Mesenchymal stem cell (in vitro differentiated cells and primary cell): ENCODE data around the gene RGS7.
"Not testable (repeated sequence)": the region's sequence is repeated elsewhere in the genome, so short reads cannot be mapped to it uniquely, and the experiment has no call there.

Source experiments
- DNase-seq: peaks from one replicate; pipeline ENCODE4 v3.0.0-alpha.2; 2013
- H2AFZ ChIP-seq: one replicate; pipeline ENCODE4 v1.6.1; 2013; ENCODE audit warnings: low read depth, mild to moderate bottlenecking, control low read depth, inconsistent platforms, low read length, moderate library complexity
- H2AK5ac ChIP-seq: 2 replicates; pipeline ENCODE4 v1.6.1; 2013; ENCODE audit warnings: low read length, moderate library complexity, mild to moderate bottlenecking, inconsistent platforms; ENCODE audit not compliant: severe bottlenecking
- H2BK120ac ChIP-seq: one replicate; pipeline ENCODE4 v1.6.1; 2013; ENCODE audit warnings: low read depth, mild to moderate bottlenecking, inconsistent platforms, low read length, moderate library complexity
- H2BK12ac ChIP-seq, 2 experiments: one replicate each; pipeline ENCODE4 v1.6.1; 2013; ENCODE audit warnings: inconsistent platforms in 2 of 2, low read length in 2 of 2, mild to moderate bottlenecking in 2 of 2, moderate library complexity in 2 of 2, control low read depth in 1 of 2
- H2BK15ac ChIP-seq: one replicate; pipeline ENCODE4 v1.6.1; 2013; ENCODE audit warnings: mild to moderate bottlenecking, low read depth, inconsistent platforms; ENCODE audit not compliant: poor library complexity, severe bottlenecking
- H2BK5ac ChIP-seq: 2 replicates; pipeline ENCODE4 v1.6.1; 2013; ENCODE audit warnings: low read depth, mild to moderate bottlenecking, low read length, control low read depth, inconsistent platforms; ENCODE audit not compliant: poor library complexity, severe bottlenecking
- H3K14ac ChIP-seq, 2 experiments: one replicate each; pipeline ENCODE4 v1.6.1; 2013; ENCODE audit warnings: inconsistent platforms in 2 of 2, low read length in 2 of 2, control low read depth in 1 of 2, mild to moderate bottlenecking in 1 of 2, moderate library complexity in 1 of 2
- H3K18ac ChIP-seq, 2 experiments: one replicate each; pipeline ENCODE4 v1.6.1; 2013; ENCODE audit warnings: inconsistent platforms in 2 of 2, low read length in 2 of 2, control low read depth in 1 of 2, low read depth in 1 of 2, mild to moderate bottlenecking in 1 of 2
- H3K23ac ChIP-seq, 2 experiments: one replicate each; pipeline ENCODE4 v1.6.1; 2013; ENCODE audit warnings: inconsistent platforms in 2 of 2, low read length in 2 of 2, mild to moderate bottlenecking in 2 of 2, moderate library complexity in 2 of 2, control low read depth in 1 of 2
- H3K27ac ChIP-seq: 2 replicates; pipeline ENCODE4 v1.5.1; 2013; ENCODE audit warnings: mild to moderate bottlenecking, moderate library complexity, low read length, control low read depth, inconsistent platforms; ENCODE audit not compliant: poor library complexity, severe bottlenecking
- H3K27me3 ChIP-seq, 2 experiments: 2 replicates each; pipeline versions ENCODE4 v1.6.1 to v1.7.0; 2013; ENCODE audit warnings: low read length in 2 of 2, mild to moderate bottlenecking in 2 of 2, moderate library complexity in 2 of 2, control low read depth in 1 of 2, inconsistent platforms in 1 of 2; ENCODE audit not compliant: control insufficient read depth in 1 of 2, insufficient read depth in 1 of 2
- H3K36me3 ChIP-seq, 2 experiments: 2 replicates each; pipeline versions ENCODE4 v1.6.1 to v1.7.0; 2013; ENCODE audit warnings: low read length in 2 of 2, control low read depth in 1 of 2, inconsistent platforms in 1 of 2, low read depth in 1 of 2, mild to moderate bottlenecking in 1 of 2; ENCODE audit not compliant: insufficient read depth in 2 of 2, control insufficient read depth in 1 of 2
- H3K4ac ChIP-seq, 2 experiments: one replicate each; pipeline ENCODE4 v1.6.1; 2013; ENCODE audit warnings: inconsistent platforms in 2 of 2, low read length in 2 of 2, mild to moderate bottlenecking in 2 of 2, moderate library complexity in 2 of 2, control low read depth in 1 of 2, low read depth in 1 of 2
- H3K4me1 ChIP-seq: 2 replicates; pipeline ENCODE4 v1.6.1; 2013; ENCODE audit warnings: low read depth, low read length, control low read depth; ENCODE audit not compliant: control insufficient read depth, insufficient read depth
- H3K4me2 ChIP-seq: 2 replicates; pipeline ENCODE4 v1.6.1; 2013; ENCODE audit warnings: low read length, mild to moderate bottlenecking, inconsistent platforms; ENCODE audit not compliant: poor library complexity, severe bottlenecking
- H3K4me3 ChIP-seq, 2 experiments: 2 replicates each; pipeline versions ENCODE4 v1.5.1 to v1.7.0; 2013; ENCODE audit warnings: low read length in 2 of 2, mild to moderate bottlenecking in 2 of 2, control low read depth in 1 of 2, low read depth in 1 of 2; ENCODE audit not compliant: insufficient read depth in 1 of 2
- H3K79me1 ChIP-seq: replicated peaks from 2 replicates; pipeline ENCODE4 v1.6.1; 2013; ENCODE audit warnings: mild to moderate bottlenecking, control low read depth, low read length, inconsistent platforms; ENCODE audit not compliant: poor library complexity, severe bottlenecking
- H3K9ac ChIP-seq: 2 replicates; pipeline ENCODE4 v1.7.0; 2013; ENCODE audit warnings: mild to moderate bottlenecking, low read length, moderate library complexity
- H3K9me3 ChIP-seq: 2 replicates; pipeline ENCODE4 v1.7.0; 2013; ENCODE audit warnings: mild to moderate bottlenecking, low read length; ENCODE audit not compliant: control insufficient read depth
- H4K8ac ChIP-seq: one replicate; pipeline ENCODE4 v1.6.1; 2013; ENCODE audit warnings: inconsistent platforms, mild to moderate bottlenecking, low read length, moderate library complexity
- H4K91ac ChIP-seq: one replicate; pipeline ENCODE4 v1.6.1; 2013; ENCODE audit warnings: mild to moderate bottlenecking, low read length, inconsistent platforms
- WGBS: methylation state at CpG from one replicate; pipeline ENCODE4 v1.1.7; 2013; ENCODE audit warnings: mixed read lengths; 5-methylcytosine and 5-hydroxymethylcytosine counted together

The RGS7 gene

DNA sequence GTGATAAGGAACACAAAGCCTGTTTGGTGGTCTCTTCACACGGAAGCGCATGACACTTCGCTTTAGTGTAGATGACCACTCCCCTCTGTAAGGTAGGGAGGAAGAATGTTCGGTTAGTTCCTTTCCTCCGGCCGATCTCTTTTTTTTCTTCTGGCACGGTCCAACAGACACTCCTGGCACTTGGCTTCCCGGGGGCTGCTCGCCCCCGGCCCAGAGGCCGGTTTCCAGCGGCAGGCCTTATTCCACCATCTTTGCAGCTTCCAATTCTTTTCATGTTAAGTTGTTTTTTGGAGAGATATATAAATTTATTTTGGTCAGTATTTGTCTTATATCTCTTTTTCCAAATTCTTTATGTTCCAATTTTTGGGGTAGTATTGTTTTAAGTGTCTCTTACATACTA, 593.2 kb downstream of the RGS7 start:
- Histone ChIP-seq H3K14ac (no peak overlapping the region), H3K4me2 (no peak overlapping the region), H3K36me3 (no peaks in the 10 kb centered on the region), H3K27ac (no peak overlapping the region), H4K8ac (no peak overlapping the region), H3K4me1 (peaks cover 4% of the 10 kb centered on the region), H4K91ac (no peak overlapping the region), H3K4me3 (no peak overlapping the region), H3K23ac (no peak overlapping the region), H2BK15ac (no peak overlapping the region), H3K4ac (no peak overlapping the region), H2BK12ac (no peak overlapping the region), H3K18ac (no peak overlapping the region), H2AK5ac (peak overlapping the region; percentile 92), H3K27me3 (no peaks in the 10 kb centered on the region), H2AFZ (no peak overlapping the region), H3K79me1 (no peaks in the 10 kb centered on the region), H3K9ac (no peak overlapping the region), H2BK120ac (no peak overlapping the region), H3K9me3 (no peaks in the 10 kb centered on the region), H2BK5ac (peak overlapping the region; percentile 31)
- 92% methylated on average over 9 of the region's 12 CpGs for WGBS
- DNase-seq: no peak

DNA sequence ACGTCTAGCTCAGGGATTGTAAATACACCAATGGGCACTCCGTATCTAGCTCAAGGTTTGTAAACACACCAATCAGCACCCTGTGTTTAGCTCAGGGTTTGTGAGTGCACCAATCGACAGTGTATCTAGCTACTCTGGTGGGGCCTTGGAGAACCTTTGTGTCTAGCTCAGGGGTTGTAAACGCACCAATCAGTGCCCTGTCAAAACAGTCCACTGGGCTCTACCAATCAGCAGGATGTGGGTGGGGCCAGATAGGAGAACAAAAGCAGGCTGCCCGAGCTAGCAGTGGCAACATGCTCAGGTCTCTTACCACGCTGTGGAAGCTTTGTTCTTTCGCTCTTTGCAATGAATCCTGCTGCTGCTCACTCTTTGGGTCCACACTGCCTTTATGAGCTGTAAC, 593.9 kb downstream of the RGS7 start:
- H2BK15ac ChIP-seq, H3K36me3 ChIP-seq, H3K27ac ChIP-seq, H3K9me3 ChIP-seq, H4K8ac ChIP-seq, H4K91ac ChIP-seq, H2BK12ac ChIP-seq, H3K14ac ChIP-seq, H3K4me2 ChIP-seq, H2AK5ac ChIP-seq, H3K27me3 ChIP-seq, H3K79me1 ChIP-seq, H3K4me1 ChIP-seq, H2AFZ ChIP-seq, H3K4ac ChIP-seq, H3K23ac ChIP-seq, H3K4me3 ChIP-seq, H3K9ac ChIP-seq, DNase-seq, H2BK5ac ChIP-seq, H2BK120ac ChIP-seq, H3K18ac ChIP-seq: not testable (repeated sequence)
- WGBS: over 99% methylated on average over 6 of the region's 7 CpGs

DNA sequence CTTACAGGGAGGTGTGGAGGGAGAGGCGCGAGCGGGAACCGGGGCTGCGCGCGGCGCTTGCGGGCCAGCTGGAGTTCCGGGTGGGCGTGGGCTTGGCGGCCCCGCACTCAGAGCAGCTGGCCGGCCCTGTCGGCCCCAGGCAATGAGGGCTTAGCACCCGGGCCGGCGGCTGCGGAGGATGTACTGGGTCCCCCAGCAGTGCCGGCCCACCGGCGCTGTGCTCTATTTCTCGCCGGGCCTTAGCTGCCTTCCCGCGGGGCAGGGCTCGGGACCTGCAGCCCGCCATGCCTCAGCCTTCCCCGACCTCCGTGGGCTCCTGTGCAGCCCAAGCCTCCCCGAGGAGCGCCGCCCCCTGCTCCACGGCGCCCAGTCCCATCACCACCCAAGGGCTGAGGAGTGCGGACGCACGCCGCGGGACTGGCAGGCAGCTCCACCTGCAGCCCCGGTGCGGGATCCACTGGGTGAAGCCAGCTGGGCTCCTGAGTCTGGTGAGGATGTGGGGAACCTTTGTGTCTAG, 594.5 kb downstream of the RGS7 start:
- 97% methylated on average over 31 of the region's 42 CpGs for WGBS
- not testable (repeated sequence) for H3K4ac ChIP-seq, H3K9me3 ChIP-seq

DNA sequence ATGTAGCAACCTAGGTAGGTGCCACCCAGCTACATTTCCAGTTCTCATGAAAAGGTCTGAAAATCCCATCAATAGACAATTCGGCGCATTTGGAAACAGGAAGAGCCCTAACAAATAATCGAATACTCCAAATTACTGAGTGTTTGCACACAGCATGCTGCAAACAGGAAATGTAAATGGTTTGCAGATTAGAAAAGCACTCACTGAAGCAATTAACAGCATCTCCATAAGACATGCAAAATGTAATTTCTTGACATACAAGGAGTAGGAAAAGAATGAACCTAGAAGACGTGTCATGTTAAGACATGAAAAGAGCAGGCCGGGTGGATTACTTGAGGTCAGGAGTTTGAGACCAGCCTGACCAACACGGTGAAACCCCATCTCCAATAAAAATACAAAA, 598.2 kb downstream of the RGS7 start:
- not testable (repeated sequence) for H2AK5ac ChIP-seq, DNase-seq, H3K9me3 ChIP-seq, H2BK120ac ChIP-seq, H2AFZ ChIP-seq, H3K27ac ChIP-seq, H3K23ac ChIP-seq, H2BK15ac ChIP-seq, H3K4me1 ChIP-seq, H3K9ac ChIP-seq, H4K91ac ChIP-seq, H3K4me2 ChIP-seq, H4K8ac ChIP-seq, H3K79me1 ChIP-seq, H3K27me3 ChIP-seq, H2BK12ac ChIP-seq, H2BK5ac ChIP-seq, H3K36me3 ChIP-seq, H3K4ac ChIP-seq, H3K14ac ChIP-seq, H3K18ac ChIP-seq, H3K4me3 ChIP-seq
- 73% methylated on average over 6 of the region's 6 CpGs for WGBS

More for the DNA sequence above, 594.5 kb downstream of the RGS7 start:
- not testable (repeated sequence) for H3K4me1 ChIP-seq, H3K18ac ChIP-seq, H3K27ac ChIP-seq, DNase-seq, H3K36me3 ChIP-seq, H4K91ac ChIP-seq, H2AFZ ChIP-seq, H3K79me1 ChIP-seq, H4K8ac ChIP-seq, H2BK12ac ChIP-seq, H2BK120ac ChIP-seq, H2BK5ac ChIP-seq, H3K14ac ChIP-seq, H2BK15ac ChIP-seq, H3K23ac ChIP-seq, H3K9ac ChIP-seq, H2AK5ac ChIP-seq, H3K27me3 ChIP-seq, H3K4me2 ChIP-seq, H3K4me3 ChIP-seq
